Measurements from ENCODE around the gene BCORL1.
A peak's percentile ranks its signal among the peaks of the same experiment; 100 is the strongest.

The BCORL1 gene, protein sequence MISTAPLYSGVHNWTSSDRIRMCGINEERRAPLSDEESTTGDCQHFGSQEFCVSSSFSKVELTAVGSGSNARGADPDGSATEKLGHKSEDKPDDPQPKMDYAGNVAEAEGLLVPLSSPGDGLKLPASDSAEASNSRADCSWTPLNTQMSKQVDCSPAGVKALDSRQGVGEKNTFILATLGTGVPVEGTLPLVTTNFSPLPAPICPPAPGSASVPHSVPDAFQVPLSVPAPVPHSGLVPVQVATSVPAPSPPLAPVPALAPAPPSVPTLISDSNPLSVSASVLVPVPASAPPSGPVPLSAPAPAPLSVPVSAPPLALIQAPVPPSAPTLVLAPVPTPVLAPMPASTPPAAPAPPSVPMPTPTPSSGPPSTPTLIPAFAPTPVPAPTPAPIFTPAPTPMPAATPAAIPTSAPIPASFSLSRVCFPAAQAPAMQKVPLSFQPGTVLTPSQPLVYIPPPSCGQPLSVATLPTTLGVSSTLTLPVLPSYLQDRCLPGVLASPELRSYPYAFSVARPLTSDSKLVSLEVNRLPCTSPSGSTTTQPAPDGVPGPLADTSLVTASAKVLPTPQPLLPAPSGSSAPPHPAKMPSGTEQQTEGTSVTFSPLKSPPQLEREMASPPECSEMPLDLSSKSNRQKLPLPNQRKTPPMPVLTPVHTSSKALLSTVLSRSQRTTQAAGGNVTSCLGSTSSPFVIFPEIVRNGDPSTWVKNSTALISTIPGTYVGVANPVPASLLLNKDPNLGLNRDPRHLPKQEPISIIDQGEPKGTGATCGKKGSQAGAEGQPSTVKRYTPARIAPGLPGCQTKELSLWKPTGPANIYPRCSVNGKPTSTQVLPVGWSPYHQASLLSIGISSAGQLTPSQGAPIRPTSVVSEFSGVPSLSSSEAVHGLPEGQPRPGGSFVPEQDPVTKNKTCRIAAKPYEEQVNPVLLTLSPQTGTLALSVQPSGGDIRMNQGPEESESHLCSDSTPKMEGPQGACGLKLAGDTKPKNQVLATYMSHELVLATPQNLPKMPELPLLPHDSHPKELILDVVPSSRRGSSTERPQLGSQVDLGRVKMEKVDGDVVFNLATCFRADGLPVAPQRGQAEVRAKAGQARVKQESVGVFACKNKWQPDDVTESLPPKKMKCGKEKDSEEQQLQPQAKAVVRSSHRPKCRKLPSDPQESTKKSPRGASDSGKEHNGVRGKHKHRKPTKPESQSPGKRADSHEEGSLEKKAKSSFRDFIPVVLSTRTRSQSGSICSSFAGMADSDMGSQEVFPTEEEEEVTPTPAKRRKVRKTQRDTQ (N-terminal part only)

DNA sequence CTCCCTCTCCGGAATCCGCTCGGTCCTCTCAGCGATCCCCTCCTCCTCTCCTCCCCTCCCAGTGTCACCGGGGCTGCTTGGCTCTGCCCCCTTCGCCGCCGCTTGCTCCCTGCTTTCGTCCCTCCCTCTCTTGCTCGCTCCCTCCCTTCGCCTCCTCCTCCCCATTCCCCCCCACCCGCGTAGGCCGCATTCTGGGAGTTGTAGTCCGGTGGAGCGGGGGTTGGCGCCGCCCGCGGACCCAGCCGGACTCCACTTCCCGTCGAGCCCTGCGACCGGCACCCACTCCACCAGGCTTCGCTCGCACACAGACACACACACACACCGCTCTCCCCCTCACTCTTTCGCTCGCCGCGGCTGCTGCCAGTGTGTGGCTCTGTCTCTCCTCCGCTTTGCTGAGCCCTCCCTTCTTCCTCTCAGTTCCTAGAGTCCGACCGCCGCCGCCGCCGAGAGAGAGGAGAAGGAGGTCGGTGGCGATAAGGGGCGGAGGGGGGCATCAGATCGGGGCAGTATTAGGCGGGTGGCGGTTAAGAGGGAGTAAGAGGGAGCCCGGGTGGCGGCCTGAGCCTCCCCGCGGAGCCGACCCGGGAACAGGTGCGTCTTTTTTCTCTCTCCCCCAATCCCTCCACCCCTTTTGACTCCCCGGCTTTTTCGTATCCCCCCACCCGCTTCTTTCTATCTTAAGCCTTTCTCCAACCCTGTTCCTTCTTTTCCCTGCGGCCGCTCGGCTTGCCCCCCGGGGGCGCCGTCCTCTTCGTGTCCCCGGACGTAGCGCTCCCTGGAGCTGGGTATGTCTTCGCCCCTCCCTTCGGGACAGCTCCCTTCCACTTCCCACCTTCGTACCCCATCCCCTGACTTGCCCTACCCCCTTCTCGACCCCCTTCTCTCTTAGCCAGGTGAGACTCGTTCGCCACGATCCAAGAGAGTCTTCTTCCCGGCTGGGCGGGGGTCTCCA is at the start of gene BCORL1:
Gene BCORL1 (plus strand): TSS at position 336 of the 952 bp plus-strand sequence. CDS start 22,597 bp downstream, outside the sequence.
- DNase-seq: peak; percentile 85
- ATAC-seq: peak; percentile 96

DNA sequence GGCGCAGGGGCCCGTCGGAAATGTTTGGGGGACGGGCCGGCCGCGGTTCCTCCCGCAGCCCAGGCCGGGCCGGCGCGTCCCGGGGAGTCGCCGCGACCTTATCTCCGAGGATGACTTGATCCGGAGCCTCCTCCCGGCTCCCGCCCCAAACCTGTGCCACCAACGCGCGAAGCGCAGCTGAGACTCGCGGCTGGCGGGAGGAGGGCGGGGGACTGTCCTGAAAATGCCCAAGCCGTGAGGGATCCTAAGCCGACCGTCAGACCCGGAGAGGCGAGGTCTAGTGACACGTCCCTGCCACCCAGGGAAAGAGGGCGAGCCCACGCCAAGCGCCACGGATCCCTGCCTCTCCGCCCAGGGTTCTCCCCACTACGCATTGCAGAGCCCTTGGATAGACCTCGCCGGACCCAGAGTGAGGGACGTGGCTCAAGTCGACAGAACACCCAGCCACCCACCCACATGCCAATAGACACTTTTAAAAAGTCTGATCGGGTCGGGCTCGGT is 49.6 kb upstream of the BCORL1 start:
- no peak for ATAC-seq
- peak; percentile 5 for DNase-seq

DNA sequence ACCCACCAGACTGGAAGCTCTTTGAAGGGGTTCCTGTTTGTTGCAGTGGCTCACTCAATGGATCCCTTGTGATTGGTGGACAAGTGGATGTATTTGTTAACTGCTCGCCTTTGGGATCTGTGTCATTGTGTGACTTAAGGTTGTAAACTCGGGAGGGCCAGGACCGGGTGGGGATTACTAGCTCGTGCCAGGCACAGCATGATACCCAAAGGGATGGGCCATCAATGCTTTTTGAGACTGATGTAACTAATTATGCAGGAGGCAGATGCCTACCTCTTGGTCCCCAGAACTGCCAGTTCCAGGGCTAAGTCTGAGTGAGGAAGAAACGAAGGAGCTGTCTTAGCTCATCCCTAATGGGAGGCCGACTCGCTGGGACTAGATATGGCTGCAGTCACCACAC is 48.7 kb upstream of the BCORL1 start:
- ATAC-seq: no peak
- DNase-seq: no peak

DNA sequence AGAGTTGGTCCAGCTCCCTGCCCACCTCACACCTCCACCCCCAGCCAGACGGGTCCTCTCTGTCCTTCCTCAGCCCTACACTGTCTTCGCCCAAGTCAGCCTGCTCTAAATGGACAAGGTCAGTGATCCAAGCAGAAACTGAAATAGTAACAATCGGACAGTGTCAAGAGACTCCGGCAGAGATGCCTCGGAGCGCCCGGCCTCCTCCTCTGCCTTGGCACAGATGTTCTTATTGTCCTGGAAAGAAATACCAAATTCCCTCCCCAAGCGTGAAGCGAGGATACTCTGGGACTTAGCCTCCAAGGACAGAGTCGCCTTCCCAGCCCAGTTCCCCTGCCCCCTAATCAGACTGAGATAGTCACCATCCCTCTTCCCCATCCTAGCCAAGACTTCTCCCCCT is 48.0 kb upstream of the BCORL1 start:
- ATAC-seq (no peak), DNase-seq (no peak)

DNA sequence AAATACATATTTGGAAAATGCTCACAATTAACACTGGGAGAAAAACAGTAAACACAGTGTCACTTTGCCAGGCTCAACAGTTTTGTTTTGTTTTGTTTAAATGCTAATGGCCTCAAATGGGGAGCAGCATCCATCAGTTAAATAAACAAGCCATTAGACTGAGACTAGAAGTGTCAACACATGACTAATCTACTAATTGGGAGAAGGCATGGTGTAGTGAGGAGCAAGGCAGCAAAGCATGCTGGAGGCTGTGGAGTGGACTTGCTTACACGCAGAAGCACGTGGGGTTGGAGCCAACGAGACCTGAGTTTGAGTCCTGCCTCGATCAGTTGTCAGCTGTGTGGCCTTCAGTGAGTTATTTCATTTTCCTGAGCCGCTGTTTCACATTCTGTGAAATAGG is 47.5 kb upstream of the BCORL1 start:
- ATAC-seq: no peak

DNA sequence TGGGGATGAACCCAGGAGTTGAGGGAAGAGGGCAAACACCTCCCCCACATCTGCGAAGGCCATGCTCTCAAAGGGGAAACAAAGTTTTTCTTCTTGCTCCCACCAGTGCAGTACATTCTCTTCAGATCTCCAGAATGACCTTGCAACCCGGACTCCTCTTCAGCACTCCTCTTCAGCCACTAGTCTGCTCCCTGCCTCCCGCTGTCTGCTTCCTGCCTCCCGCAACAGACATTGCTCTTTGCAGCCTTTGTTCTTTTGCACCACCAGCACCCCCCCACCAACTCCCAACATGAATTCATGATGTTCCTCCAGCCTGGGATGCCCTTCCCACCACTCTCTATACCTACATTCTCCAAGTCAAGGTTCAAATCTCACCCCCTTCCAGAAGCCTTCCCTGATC is 44.4 kb upstream of the BCORL1 start:
- no peak for DNase-seq
- ATAC-seq: no peak

More for the DNA sequence above, 47.5 kb upstream of the BCORL1 start:
- DNase-seq: no peak

DNA sequence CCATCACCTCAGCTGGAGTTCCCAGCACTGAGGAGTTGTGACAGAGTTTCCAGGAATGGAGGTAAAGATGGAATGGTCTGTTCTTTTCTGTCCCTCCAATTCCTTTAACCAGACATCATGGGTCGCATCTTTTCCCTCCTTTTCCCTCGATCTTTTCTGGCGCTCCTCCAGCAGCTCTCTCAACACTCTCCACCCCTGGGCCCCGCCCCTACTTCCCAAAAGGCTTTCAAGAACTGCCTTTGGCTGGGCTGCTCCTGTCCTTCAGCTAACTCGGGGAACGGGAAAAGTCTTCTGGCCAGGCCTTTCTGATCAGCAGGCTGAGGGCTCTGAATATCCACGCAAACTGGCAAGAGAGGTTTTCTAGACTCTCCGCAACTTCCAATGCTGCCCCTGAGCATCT is 42.4 kb upstream of the BCORL1 start:
- DNase-seq: no peak
- no peak for ATAC-seq

DNA sequence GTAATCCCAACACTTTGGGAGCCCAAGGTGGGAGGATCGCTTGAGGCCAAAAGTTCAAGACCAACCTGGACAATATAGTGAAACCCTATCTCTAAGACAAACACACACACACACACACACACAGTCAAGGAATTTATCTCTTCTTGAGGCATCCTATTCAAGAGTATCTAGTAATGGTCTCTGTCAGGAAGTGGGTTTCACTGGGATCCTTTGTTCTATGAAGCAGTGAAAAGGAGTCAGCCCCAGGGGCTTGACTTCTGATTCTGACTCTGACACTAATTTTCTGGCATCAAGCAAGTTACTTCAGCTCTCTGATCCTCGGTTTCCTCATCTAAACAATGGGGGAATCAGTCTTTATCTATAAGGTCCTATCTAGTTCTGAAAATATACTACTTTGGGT is 41.7 kb upstream of the BCORL1 start:
- ATAC-seq (no peak), DNase-seq (no peak)

DNA sequence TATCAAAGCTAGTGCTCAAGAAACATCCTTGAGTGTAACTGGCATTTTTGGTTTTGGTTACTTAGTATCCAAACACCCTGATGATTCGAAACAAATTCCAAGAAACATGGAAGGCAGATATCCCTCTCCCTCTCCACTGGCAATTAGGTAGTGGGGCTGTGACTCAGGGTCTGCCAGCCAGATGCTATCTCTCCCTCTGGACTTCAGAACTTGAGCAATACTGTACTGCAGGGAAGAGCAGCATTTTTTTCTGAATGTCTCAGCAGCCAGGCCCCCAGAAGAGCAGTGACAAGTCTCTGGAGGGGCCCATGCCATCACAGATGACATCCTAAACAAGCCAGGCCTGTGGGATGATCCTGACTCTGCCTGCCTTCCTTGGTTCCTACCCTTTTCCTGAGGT is 37.3 kb upstream of the BCORL1 start:
- DNase-seq: no peak

DNA sequence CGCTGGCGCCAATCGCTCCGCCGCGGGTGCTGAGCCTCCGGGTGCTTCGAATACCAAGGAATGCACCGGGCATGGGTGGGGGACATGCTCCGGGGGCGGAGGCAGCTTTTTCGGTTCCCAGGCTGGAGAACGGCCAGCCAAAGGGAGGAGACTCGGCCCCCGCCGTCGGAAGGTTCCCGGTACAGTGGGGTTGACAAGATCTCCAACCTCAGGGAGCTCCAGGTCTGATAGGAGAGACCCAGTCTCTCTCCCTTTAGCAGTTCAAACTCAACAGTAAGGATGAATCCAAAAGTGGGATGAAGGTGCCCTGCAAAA is 29.1 kb upstream of the BCORL1 start:
- DNase-seq (no peak), ATAC-seq (no peak)

More for the DNA sequence above, 37.3 kb upstream of the BCORL1 start:
- ATAC-seq: no peak

DNA sequence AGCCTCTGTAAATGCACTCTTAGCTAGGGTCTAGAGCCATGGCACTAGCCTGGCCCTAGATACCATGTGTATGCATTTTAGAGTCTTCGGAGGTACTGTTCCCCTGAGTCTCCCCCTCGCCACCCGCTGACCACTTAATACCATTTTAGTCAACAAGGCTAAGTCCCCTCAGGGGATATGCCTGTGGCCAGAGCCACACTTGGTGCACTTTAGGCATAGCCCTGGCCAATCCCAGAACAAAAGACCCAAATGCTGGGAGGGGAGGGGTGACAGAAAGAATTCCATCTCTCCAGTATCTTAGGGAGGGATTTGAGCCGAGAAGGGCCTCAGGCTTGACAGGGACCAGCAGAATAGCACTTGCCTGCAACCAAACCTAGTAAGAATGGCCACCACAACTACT is 28.6 kb upstream of the BCORL1 start:
- ATAC-seq (no peak), DNase-seq (no peak)

DNA sequence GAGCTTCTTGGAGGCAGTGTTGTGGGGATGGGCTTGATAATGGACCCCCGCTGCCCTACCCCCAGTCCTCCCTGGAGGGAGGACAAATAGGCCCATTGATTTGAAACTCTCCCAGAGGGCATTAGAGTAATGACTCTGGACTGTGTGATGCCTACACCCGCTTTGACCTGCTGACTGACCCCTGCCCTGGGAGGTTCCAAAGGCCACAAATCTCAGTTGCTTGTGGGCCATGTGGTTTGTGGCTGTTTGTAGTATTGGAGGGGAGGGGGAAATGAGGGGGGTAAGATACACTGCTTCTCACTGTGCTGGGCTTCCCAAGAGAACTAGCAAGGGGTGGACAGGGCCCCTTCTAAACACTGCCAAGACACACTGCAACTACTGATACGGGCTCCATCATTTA is 27.6 kb upstream of the BCORL1 start:
- DNase-seq: no peak
- no peak for ATAC-seq

DNA sequence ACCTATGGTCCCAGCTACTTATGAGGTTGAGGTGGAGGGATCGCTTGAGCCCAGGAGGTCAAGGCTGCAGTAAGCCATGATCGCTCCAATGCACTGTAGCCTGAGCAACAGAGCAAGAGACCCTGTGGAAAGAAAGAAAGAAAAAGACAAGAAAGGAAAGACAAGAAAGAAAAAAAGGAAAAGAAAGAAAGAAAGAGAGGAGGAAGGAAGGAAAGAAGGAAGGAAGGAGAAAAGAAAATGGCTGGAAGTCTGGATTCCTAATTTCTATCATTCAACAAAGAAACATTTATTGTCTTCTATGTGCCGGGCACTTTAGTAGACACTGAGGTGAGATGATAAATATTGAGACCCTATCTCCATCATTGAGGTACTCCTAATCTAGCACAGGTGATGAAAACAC is 26.8 kb upstream of the BCORL1 start:
- no peak for ATAC-seq

DNA sequence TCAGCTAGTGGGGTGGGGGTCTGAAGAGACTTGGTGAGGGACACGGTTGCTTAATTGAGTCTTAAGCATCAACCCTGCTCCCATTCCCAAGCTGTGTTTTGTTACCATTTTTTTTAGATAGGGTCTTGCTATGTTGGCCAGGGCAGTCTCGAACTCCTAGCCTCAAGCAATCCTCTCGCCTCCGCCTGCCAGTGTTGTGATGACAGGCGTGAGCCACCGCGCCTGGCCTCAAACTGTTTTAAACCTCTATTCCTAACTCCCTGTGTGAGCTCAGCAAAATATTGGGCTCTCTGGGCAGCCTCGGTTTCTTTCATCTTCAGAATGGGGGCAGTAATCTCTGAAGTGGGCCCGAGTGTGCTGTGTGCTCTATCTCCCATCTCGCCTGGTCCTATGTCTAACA is 26.3 kb upstream of the BCORL1 start:
- no peak for DNase-seq
- no peak for ATAC-seq

More for the DNA sequence above, 26.8 kb upstream of the BCORL1 start:
- no peak for DNase-seq

DNA sequence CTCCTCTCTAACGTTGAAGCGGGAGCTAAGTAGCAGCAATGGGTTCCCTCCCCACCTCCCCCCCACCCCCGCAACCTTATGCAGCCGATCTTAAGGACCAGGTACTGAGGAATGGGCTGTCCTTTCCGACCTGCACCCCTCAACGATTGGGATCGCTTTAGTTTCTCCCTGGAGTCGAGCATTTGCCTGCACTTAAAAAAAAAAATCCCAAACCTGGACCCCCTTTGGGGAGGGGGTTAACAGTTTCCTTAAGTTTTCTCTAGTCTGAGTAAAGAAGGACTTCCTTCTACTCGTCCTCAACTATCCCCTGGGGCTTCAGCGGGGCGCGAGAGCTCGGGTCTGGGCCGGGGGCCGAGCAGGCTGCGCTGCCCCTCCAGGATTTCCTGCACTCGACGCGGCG is 25.7 kb upstream of the BCORL1 start:
- ATAC-seq: no peak

DNA sequence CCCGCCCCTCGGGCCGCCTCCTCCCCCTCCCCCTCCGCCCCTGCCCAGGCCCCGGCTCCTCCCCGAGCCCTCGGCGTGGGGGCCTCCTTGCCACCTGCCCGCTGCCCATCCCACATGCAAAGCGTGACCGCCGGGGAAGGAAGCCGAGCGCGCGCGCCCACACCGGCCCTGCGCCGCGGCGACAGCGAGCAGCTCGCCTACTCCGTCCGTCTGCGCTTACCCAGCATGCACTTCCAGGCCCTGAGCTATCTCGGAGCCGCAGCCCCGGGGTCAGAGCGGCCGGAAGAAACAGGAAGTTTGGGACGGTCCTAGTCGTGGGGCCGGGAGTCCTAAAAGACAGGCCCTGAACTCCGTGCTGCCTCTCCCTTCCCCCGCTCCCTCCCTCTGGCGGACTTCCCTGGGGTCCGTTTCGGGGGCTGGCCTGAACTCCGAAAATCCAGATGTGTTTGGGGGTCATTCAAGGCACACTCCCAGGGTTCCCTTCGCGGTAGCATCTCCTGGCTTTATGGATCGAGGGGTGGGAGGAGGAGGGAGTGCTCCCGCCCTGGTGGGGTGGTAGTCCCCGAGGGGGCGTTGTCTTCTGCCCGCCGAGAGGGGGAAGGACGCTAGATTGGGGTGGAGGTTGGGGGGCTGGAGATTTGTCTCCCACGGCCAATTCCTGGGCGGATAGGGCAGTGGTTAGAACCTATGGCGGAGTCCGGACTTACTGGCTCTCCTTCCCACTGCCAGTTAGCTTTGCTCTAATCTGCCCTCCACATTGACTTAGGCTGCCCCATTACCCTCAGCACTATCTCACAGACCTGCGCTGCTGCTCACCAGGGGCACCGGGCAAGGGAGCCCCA is 25.0 kb upstream of the BCORL1 start:
- DNase-seq (peak; percentile 63), ATAC-seq (peak; percentile 70)

More for the DNA sequence above, 25.7 kb upstream of the BCORL1 start:
- DNase-seq: no peak

DNA sequence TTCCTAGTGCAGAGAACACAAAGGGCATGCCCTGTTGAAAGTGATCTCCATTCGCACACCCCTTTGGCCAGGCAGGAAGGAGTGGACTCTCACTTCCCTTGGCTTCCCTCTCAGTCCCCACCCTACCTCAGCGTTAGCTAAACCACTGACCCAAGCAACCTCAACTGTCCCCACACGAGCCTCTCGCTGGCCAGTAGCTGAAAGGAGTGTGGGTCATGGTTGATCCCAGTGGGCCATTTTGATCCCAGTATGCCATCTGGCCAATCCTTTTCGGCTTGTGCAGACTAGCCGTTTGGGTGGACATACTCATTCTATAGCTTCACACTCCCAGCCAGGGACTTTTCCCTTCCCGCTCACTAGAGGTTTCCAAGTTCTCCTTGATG is 24.4 kb upstream of the BCORL1 start:
- DNase-seq (no peak), ATAC-seq (no peak)

DNA sequence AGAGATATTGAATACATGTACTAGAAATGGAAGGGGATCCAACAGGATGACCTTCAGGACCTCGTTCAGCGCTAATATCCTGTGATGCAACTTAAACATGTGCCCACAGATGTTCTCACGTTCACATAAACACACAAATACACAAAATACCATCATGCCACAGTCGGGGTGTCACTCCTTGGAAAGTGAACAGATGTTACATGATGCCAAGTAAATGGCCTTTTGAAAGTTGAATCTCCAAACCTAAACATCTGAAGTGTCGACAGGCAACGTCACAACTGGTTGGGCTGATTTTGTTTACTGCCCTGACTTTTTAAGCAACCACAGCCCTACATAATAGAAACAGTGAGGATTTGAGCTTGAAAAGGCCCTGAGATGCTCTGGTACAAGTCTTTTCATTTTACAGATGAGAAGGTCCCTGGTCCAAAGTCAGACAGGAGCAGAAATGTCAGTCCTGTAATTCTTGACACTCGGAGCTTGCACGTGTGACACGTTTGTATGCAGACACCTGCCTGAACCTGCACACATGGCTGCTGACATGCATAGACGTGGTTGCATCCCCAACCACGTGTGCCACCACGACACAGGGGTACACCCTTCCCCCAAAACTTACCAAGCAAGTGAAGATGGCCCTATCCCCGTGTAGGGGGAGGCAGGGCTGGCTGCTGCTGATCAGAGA is 23.5 kb upstream of the BCORL1 start:
- ATAC-seq (no peak), DNase-seq (no peak)

DNA sequence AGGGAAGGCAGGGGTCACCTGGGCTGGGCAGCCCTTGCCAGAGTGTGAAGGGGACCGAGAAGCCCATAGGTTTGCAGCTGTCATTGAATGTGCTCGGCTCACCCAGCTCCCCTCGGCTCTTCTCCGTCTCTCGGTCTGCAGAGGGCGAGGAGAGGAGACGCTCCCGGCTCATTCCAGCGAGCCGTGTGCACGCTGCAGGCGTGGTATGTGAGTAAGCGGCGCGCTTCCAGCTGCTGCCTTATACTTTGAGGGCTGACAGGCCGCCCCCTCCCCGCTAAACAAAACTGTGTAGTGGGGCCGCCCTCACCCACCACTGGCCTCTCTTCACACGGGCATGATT is 23.0 kb upstream of the BCORL1 start:
- DNase-seq: no peak
- no peak for ATAC-seq

Measured in stimulated activated naive CD8-positive, alpha-beta T cell treated with anti-CD3 and anti-CD28 coated beads, Interleukin-15, Interleukin-2, amounts not matched to agents 100 U/mL and 50 U/mL, for 24 hours (primary cell).